ENCODE data around the gene FBXO31. TPM values are rescaled to one million over a fixed set of nuclear protein-coding genes. Genes with fewer than 3 reads are reported as not detected.

The FBXO31 gene
- total and polyA plus RNA-seq, 2 of the 13 experiments (the other 11 are each of a cell fraction or from before 2014, with no cell fraction given): 92.4 to 101 TPM

GRCh38 chr16:87392821-87393679, 9.5 kb upstream of the FBXO31 start (continued):
- TF ChIP-seq ZBTB33 (CRISPR knock-in tag; IDR thresholded peaks at IDR 0.05): 0 out of 2 replicates have a peak, but pooled peaks have one; percentile 19
- no peak for TF ChIP-seq FOXK2 (IDR thresholded peaks at IDR 0.05)
- no peak for TF ChIP-seq ZNF33B (CRISPR knock-in tag; IDR thresholded peaks at IDR 0.05)
- peak; percentile 84 for TF ChIP-seq ZNF619 (CRISPR knock-in tag; IDR thresholded peaks at IDR 0.05)
- peak; percentile 43 for TF ChIP-seq TEAD3 (CRISPR knock-in tag; optimal IDR thresholded peaks at IDR 0.05; ENCODE audit: borderline replicate concordance)
- TF ChIP-seq, protein P1, sequence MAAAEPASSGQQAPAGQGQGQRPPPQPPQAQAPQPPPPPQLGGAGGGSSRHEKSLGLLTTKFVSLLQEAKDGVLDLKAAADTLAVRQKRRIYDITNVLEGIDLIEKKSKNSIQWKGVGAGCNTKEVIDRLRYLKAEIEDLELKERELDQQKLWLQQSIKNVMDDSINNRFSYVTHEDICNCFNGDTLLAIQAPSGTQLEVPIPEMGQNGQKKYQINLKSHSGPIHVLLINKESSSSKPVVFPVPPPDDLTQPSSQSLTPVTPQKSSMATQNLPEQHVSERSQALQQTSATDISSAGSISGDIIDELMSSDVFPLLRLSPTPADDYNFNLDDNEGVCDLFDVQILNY (CRISPR knock-in tag; conservative IDR thresholded peaks at IDR 0.05): no peak
- TF ChIP-seq ZNF160 (CRISPR knock-in tag; IDR thresholded peaks at IDR 0.05): no peak
- 0 out of 2 replicates have a peak, but pooled peaks have one; percentile 32 for TF ChIP-seq ZC3H13 (CRISPR knock-in tag; IDR thresholded peaks at IDR 0.05)
- 0 out of 2 replicates have a peak, but pooled peaks have one; percentile 47 for TF ChIP-seq SIN3A (IDR thresholded peaks at IDR 0.05; ENCODE audit: borderline replicate concordance, low read depth, low read length)
- peak; percentile 69 for TF ChIP-seq STAG1 (CRISPR knock-in tag; IDR thresholded peaks at IDR 0.05)
- peak; percentile 18; the same call in 1 of the 2 replicates for TF ChIP-seq ERF (CRISPR knock-in tag; IDR thresholded peaks at IDR 0.05)
- TF ChIP-seq HOXA3 (CRISPR knock-in tag; IDR thresholded peaks at IDR 0.05): 0 out of 2 replicates have a peak, but pooled peaks have one; percentile 6
- peak; percentile 29; the same call in 1 of the 2 replicates for TF ChIP-seq IRF2 (CRISPR knock-in tag; IDR thresholded peaks at IDR 0.05)
- 0 out of 2 replicates have a peak, but pooled peaks have one; percentile 28 for TF ChIP-seq DNMT1 (CRISPR knock-in tag; IDR thresholded peaks at IDR 0.05)
- no peak for TF ChIP-seq RAD51 (IDR thresholded peaks at IDR 0.05; ENCODE audit: borderline replicate concordance)
- 0 out of 2 replicates have a peak, but pooled peaks have one; percentile 27 for TF ChIP-seq BATF2 (CRISPR knock-in tag; IDR thresholded peaks at IDR 0.05)
- peak; percentile 29 for TF ChIP-seq PHF5A (CRISPR knock-in tag; IDR thresholded peaks at IDR 0.05; ENCODE audit: low read depth, unreplicated experiment)
- TF ChIP-seq, protein P2, sequence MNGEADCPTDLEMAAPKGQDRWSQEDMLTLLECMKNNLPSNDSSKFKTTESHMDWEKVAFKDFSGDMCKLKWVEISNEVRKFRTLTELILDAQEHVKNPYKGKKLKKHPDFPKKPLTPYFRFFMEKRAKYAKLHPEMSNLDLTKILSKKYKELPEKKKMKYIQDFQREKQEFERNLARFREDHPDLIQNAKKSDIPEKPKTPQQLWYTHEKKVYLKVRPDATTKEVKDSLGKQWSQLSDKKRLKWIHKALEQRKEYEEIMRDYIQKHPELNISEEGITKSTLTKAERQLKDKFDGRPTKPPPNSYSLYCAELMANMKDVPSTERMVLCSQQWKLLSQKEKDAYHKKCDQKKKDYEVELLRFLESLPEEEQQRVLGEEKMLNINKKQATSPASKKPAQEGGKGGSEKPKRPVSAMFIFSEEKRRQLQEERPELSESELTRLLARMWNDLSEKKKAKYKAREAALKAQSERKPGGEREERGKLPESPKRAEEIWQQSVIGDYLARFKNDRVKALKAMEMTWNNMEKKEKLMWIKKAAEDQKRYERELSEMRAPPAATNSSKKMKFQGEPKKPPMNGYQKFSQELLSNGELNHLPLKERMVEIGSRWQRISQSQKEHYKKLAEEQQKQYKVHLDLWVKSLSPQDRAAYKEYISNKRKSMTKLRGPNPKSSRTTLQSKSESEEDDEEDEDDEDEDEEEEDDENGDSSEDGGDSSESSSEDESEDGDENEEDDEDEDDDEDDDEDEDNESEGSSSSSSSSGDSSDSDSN (CRISPR knock-in tag; IDR thresholded peaks at IDR 0.05): peak; percentile 66
- TF ChIP-seq PHF21A (CRISPR knock-in tag; IDR thresholded peaks at IDR 0.05): no peak
- 0 out of 2 replicates have a peak, but pooled peaks have one; percentile 14 for TF ChIP-seq CBX5 (CRISPR knock-in tag; IDR thresholded peaks at IDR 0.05; ENCODE audit: borderline replicate concordance)
- no peak for TF ChIP-seq ZMYM2 (CRISPR knock-in tag; IDR thresholded peaks at IDR 0.05)
- TF ChIP-seq SOX5 (CRISPR knock-in tag; IDR thresholded peaks at IDR 0.05; ENCODE audit: borderline replicate concordance): peak; percentile 35; the same call in 1 of the 2 replicates
- TF ChIP-seq MED8 (CRISPR knock-in tag; IDR thresholded peaks at IDR 0.05; ENCODE audit: insufficient replicate concordance): no peak
- TF ChIP-seq BRD4 (CRISPR knock-in tag; IDR thresholded peaks at IDR 0.05): 0 out of 2 replicates have a peak, but pooled peaks have one; percentile 28
- TF ChIP-seq ZNF124 (CRISPR knock-in tag; IDR thresholded peaks at IDR 0.05): 0 out of 2 replicates have a peak, but pooled peaks have one; percentile 23

Measured in HepG2 (cell line).